ENCODE measurements around the gene B3GALT6.

B3GALT6 gene

DNA sequence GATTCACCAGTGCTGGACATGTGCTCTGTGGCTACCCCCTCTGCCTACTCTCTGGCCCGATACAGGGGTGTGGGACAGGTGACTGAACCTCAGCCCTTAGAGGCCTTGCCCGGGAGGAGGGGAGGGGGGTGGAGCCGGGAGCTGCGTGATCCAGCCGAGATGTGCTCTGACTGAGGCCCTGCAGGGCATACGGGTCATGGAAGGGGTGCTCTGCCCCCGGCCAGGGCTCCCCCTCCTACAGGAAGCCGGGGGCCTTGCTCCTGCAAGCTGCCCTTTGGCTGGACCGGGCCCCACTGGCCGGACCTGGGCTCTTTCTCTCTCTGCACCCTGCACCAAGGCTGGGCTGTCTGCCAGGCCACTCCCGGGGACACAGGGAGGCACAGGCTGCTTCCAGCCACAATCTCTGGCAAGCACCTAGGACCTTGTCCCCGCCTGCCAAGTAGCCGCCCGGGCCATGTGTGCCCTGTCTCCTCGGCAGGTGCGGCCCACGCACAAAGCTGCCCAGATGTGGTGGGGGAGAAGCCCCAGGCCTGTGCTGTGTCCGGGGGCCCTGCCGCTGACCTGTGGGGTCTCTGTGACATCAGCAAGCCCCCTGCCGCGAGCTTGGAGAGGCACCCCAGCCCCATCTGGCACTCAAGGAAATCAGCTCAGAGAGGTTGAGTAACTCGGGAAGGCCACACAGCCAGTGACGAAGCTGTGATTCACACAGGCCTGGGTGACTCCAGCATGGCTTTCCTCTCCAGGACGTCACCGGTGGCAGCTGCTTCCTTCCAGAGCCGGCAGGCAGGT is 49.7 kb downstream of the B3GALT6 start:
- no peak for DNase-seq

DNA sequence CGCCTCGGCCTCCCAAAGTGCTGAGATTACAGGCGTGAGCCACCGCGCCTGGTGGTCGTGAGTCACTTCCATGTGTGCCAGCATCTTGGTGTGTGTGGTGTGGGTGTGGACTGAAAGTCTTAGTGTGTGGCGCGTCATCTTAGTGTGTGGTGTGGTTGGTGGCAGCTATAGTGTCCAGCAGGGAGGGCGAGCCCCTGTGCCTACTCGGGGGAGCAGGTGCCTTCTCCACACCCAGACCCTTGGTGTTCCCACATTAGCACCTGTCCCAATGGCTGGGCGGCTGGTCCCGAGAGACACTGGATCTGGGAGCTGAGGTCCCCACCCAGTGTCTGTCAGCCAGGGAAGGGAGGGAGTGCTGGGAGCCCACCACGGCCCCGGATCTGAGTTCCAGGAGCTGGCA is 51.0 kb downstream of the B3GALT6 start:
- DNase-seq, result no peak

DNA sequence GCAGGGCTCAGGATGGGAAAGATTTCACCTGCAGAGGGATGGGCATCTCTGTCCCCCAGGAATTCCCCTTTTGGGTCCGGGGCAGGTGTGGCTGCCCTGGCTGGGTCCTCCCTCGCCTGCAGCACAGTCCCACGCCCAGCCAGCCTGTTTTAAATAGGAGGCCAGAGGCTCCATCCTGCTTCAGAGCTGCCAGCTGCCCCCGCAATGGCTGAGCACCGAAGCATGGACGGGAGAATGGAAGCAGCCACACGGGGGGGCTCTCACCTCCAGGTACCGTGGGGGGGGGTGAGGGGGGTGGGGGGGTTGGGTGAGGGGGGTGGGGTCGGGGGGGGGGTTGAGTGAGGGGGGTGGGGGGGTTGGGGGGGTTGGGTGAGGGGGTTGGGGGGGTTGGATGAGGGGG is 51.8 kb downstream of the B3GALT6 start:
- no peak for DNase-seq

All from nucleus accumbens (tissue), 56 donors.